ENCODE measurements around the gene NOTUM. TPM values are rescaled to one million over a fixed set of nuclear protein-coding genes. Genes with fewer than 3 reads are reported as not detected.

Gene NOTUM
- total RNA-seq, 2 donors from 2014 or later: not detected

DNA sequence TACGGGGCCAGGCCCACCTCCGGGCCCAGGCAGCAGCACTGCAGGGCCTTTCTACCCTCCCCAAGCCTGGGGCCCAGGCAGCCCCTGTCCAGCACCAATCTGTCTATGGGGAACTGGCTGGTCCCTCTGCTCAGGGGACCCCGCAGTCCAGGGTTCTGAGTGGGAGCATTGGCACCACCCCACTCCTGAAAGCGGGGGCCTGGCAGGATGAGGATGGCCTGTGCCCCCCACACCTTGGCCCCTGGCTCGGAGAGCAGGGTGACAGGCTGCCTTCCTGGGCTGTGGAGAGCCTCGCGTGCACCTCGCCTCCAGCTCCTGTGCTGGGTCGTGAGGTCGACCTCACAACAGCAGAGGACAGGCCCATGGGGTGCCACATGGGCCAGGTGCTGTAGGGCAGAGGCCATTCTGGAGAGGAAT lies 57.6 kb downstream of the NOTUM start:
- Mint-ChIP-seq H3K27me3 (peaks cover 19% of the 10 kb centered on the region), H3K36me3 (ENCODE audit: low read depth) (peaks cover 3% of the 10 kb centered on the region), H3K4me3 (no peak overlapping the region), H3K4me1 (peaks cover 4% of the 10 kb centered on the region), H3K27ac (no peak overlapping the region)
- no peak for ATAC-seq
- H3K9me3 ChIP-seq (ENCODE audit: control insufficient read depth, low read length, poor library complexity, severe bottlenecking): no peaks in the 10 kb centered on the region
- no peak for DNase-seq

- DNase-seq (no peak), ATAC-seq (peak; percentile 55)
- Mint-ChIP-seq H3K27ac (no peak overlapping the region), H3K4me3 (peak overlapping the region; percentile 39), H3K4me1 (peaks cover 4% of the 10 kb centered on the region), H3K27me3 (peaks cover 19% of the 10 kb centered on the region), H3K36me3 (ENCODE audit: low read depth) (peaks cover 3% of the 10 kb centered on the region)
- H3K9me3 ChIP-seq (ENCODE audit: control insufficient read depth, low read length, poor library complexity, severe bottlenecking): no peaks in the 10 kb centered on the region
Measured at GRCh38 chr17:81902653-81903414, 58.2 kb downstream of the NOTUM start.

Other genes starting within 250 kb of the NOTUM start
- 1 to 10 TPM; 3.4 TPM for gene SLC25A10, start 248.9 kb downstream of the NOTUM start, total RNA-seq
- gene GCGR, start 157.0 kb downstream of the NOTUM start, total RNA-seq: not detected
- gene MCRIP1, start 127.9 kb downstream of the NOTUM start, total RNA-seq: 10 to 100 TPM; 50.3 to 51.9 TPM
- gene PPP1R27, start 126.1 kb downstream of the NOTUM start, total RNA-seq: not detected
- 100 to 1,000 TPM; 281 to 320 TPM for gene P4HB, start 100.7 kb downstream of the NOTUM start, total RNA-seq
- gene ARHGDIA, start 89.8 kb downstream of the NOTUM start, total RNA-seq: 100 to 1,000 TPM; 564 to 643 TPM
- 10 to 100 TPM; 79.9 to 88.8 TPM for gene ALYREF, start 69.6 kb downstream of the NOTUM start, total RNA-seq
- gene ANAPC11, start 69.5 kb downstream of the NOTUM start, total RNA-seq: 10 to 100 TPM; 32.8 to 36.2 TPM
- gene NPB, start 58.9 kb downstream of the NOTUM start, total RNA-seq: not detected
- 10 to 100 TPM; 21.6 to 26.0 TPM for gene PCYT2, start 49.8 kb downstream of the NOTUM start, total RNA-seq
- 10 to 100 TPM; 48.9 to 58.2 TPM for gene SIRT7, start 43.0 kb downstream of the NOTUM start, total RNA-seq
- 10 to 100 TPM; 15.4 to 23.0 TPM for gene MAFG, start 33.5 kb downstream of the NOTUM start, total RNA-seq
- 1 to 10 TPM in 1 of 2 donors, under 1 TPM in 1; 0.72 to 1.9 TPM for gene PYCR1, start 23.9 kb downstream of the NOTUM start, total RNA-seq
- gene MYADML2, start 14.0 kb downstream of the NOTUM start, total RNA-seq: not detected
- gene ASPSCR1, start 16.4 kb upstream of the NOTUM start, total RNA-seq: 10 to 100 TPM; 38.1 to 40.1 TPM
- gene CENPX, start 61.7 kb upstream of the NOTUM start, total RNA-seq: 10 to 100 TPM; 20.9 to 21.1 TPM
- gene LRRC45, start 62.1 kb upstream of the NOTUM start, total RNA-seq: 10 to 100 TPM; 12.9 to 13.5 TPM
- 1 to 10 TPM; 2.6 to 3.1 TPM for gene RAC3, start 70.5 kb upstream of the NOTUM start, total RNA-seq
- gene DCXR, start 76.5 kb upstream of the NOTUM start, total RNA-seq: 10 to 100 TPM; 55.6 to 77.5 TPM
- 10 to 100 TPM; 26.5 to 28.3 TPM for gene RFNG, start 90.6 kb upstream of the NOTUM start, total RNA-seq
- gene GPS1, start 90.7 kb upstream of the NOTUM start, total RNA-seq: 10 to 100 TPM; 63.2 to 66.1 TPM
- 100 to 1,000 TPM; 130 to 131 TPM for gene DUS1L, start 104.6 kb upstream of the NOTUM start, total RNA-seq
- gene FASN, start 137.0 kb upstream of the NOTUM start, total RNA-seq: 100 to 1,000 TPM in 1 of 2 donors, 10 to 100 TPM in 1; 87.3 to 126 TPM